Left ventricle myocardium inferior (tissue), 1 donor: ENCODE measurements around the gene SNX30. TPM values are rescaled to one million over a fixed set of nuclear protein-coding genes. Genes with fewer than 3 reads are reported as not detected.
"Not testable (repeated sequence)": the region's sequence is repeated elsewhere in the genome, so short reads cannot be mapped to it uniquely, and the experiment has no call there.

ENCODE experiments used
- DNase-seq: peaks from one replicate; pipeline ENCODE4 v3.0.0-alpha.2; 2020
- H3K27ac ChIP-seq: fragments of 200-600 bp; replicated peaks from 2 replicates; pipeline ENCODE4 v1.8.0; 2021
- H3K27me3 ChIP-seq: fragments of 200-600 bp; 2 replicates; pipeline ENCODE4 v1.8.0; 2021; ENCODE audit warnings: low read depth
- H3K36me3 ChIP-seq: fragments of 200-600 bp; 2 replicates; pipeline ENCODE4 v1.8.0; 2021
- H3K4me1 ChIP-seq: fragments of 200-600 bp; 2 replicates; pipeline ENCODE4 v1.8.0; 2021
- H3K4me3 ChIP-seq: fragments of 200-600 bp; 2 replicates; pipeline ENCODE4 v1.8.0; 2021; ENCODE audit warnings: mild to moderate bottlenecking, moderate library complexity
- H3K9me3 ChIP-seq: fragments of 200-600 bp; replicated peaks from 2 replicates; pipeline ENCODE4 v1.8.0; 2021
- CTCF ChIP-seq: fragments of 200-600 bp; IDR thresholded peaks from 2 replicates; pipeline ENCODE4 v1.8.0; 2021; ENCODE audit warnings: antibody characterized with exemption, mild to moderate bottlenecking, borderline replicate concordance
- intact Hi-C: fragments of 100-400 bp; cut with micrococcal nuclease; formaldehyde crosslinking; loops from one replicate; pipeline ENCODE4 v1.11.0; 2022
- total RNA-seq: library from RNA; stranded (reverse); fragmentation: NEBNext Ultra II Directional; extraction: Animal tissue kit (Norgen Biotek cat#: 25700); gene quantifications from one replicate; pipeline ENCODE4 v1.2.1, GENCODE V29; 2021
- donor health status: DM: no; HTN: yes; CAD: no; lungs with severe emphysema.

SNX30 gene
- total RNA-seq, 1 donor from 2014 or later: 3.2 TPM

GRCh38 chr9:112717661-112718331 lies 32.8 kb upstream of the SNX30 start, which contains the start of gene INIP:
INIP (minus strand) TSS chr9:112718117; CDS start chr9:112716485, 1,632 bp downstream.
- peak; percentile 5 for TF ChIP-seq CTCF
- H3K4me1 ChIP-seq: peaks cover 19% of the 10 kb centered on the region
- peaks cover 8% of the 10 kb centered on the region for H3K9me3 ChIP-seq
- no peaks in the 10 kb centered on the region for H3K27me3 ChIP-seq
- H3K36me3 ChIP-seq: peaks cover 20% of the 10 kb centered on the region
- intact Hi-C loops: no loop called here
- DNase-seq: peak; percentile 96
- H3K27ac ChIP-seq: peak within 1 kb of the TSS; percentile 93
- H3K4me3 ChIP-seq: peak within 1 kb of the TSS; percentile 88

GRCh38 chr9:112719241-112719691 lies 31.3 kb upstream of the SNX30 start:
- TF ChIP-seq CTCF: no peak
- Histone ChIP-seq H3K4me3 (no peak overlapping the region), H3K27ac (no peak overlapping the region), H3K27me3 (no peaks in the 10 kb centered on the region), H3K36me3 (peaks cover 10% of the 10 kb centered on the region), H3K4me1 (peaks cover 19% of the 10 kb centered on the region), H3K9me3 (no peaks in the 10 kb centered on the region)
- no peak for DNase-seq
- intact Hi-C loops: no loop called here

- peaks cover 19% of the 10 kb centered on the region for H3K4me1 ChIP-seq
- H3K27ac ChIP-seq: no peak overlapping the region
- H3K27me3 ChIP-seq: no peaks in the 10 kb centered on the region
- H3K9me3 ChIP-seq: no peaks in the 10 kb centered on the region
- no peak overlapping the region for H3K4me3 ChIP-seq
- DNase-seq: no peak
- no peak for TF ChIP-seq CTCF
- intact Hi-C loops: no loop called here
- H3K36me3 ChIP-seq: peaks cover 10% of the 10 kb centered on the region
Observed at GRCh38 chr9:112719696-112720095, 30.9 kb upstream of the SNX30 start.

GRCh38 chr9:112720113-112720780 lies 30.3 kb upstream of the SNX30 start:
- H3K9me3 ChIP-seq: no peaks in the 10 kb centered on the region
- intact Hi-C loops: no loop called here
- H3K27me3 ChIP-seq: no peaks in the 10 kb centered on the region
- peaks cover 19% of the 10 kb centered on the region for H3K4me1 ChIP-seq
- no peak overlapping the region for H3K27ac ChIP-seq
- no peak for TF ChIP-seq CTCF
- peaks cover 10% of the 10 kb centered on the region for H3K36me3 ChIP-seq
- no peak for DNase-seq
- no peak overlapping the region for H3K4me3 ChIP-seq

- H3K4me3 ChIP-seq, DNase-seq, H3K9me3 ChIP-seq, H3K27me3 ChIP-seq, H3K27ac ChIP-seq, intact Hi-C loops, H3K4me1 ChIP-seq, H3K36me3 ChIP-seq: not testable (repeated sequence)
Observed at GRCh38 chr9:112722749-112723148, 27.8 kb upstream of the SNX30 start.

- no peaks in the 10 kb centered on the region for H3K27me3 ChIP-seq
- no peak overlapping the region for H3K27ac ChIP-seq
- intact Hi-C loops: no loop called here
- no peak for DNase-seq
- TF ChIP-seq CTCF: no peak
- H3K36me3 ChIP-seq: no peaks in the 10 kb centered on the region
- H3K4me3 ChIP-seq: no peak overlapping the region
- no peaks in the 10 kb centered on the region for H3K9me3 ChIP-seq
- no peaks in the 10 kb centered on the region for H3K4me1 ChIP-seq
Observed at GRCh38 chr9:112725961-112726360, 24.6 kb upstream of the SNX30 start.
